ENCODE data around the gene STMP1. TPM values are rescaled to one million over a fixed set of nuclear protein-coding genes. Genes with fewer than 3 reads are reported as not detected.

The STMP1 gene
- total and polyA plus RNA-seq, 2 of the 8 experiments (the other 6 are each of a cell fraction or from before 2014, with no cell fraction given): 22.7 to 36.7 TPM

DNA sequence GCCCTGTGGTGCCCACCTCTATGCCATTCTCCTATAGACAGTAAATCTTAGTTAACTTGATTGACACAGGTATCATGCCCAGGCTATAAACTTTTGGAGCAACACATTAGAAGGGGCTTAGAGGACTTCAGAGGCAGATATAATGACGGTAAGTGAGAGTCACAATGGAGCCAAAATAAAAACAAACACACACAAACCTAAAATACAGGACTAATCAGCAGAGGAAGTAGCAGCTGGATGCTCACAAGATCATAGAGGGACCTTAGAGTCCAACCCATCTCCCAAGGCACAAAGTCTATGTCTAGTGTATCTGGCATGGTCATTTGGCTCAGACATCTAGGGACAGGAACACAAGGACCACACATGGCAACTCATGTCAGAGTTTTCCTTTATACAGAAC, 53.4 kb downstream of the STMP1 start (continued):
- TF ChIP-seq, protein P1, sequence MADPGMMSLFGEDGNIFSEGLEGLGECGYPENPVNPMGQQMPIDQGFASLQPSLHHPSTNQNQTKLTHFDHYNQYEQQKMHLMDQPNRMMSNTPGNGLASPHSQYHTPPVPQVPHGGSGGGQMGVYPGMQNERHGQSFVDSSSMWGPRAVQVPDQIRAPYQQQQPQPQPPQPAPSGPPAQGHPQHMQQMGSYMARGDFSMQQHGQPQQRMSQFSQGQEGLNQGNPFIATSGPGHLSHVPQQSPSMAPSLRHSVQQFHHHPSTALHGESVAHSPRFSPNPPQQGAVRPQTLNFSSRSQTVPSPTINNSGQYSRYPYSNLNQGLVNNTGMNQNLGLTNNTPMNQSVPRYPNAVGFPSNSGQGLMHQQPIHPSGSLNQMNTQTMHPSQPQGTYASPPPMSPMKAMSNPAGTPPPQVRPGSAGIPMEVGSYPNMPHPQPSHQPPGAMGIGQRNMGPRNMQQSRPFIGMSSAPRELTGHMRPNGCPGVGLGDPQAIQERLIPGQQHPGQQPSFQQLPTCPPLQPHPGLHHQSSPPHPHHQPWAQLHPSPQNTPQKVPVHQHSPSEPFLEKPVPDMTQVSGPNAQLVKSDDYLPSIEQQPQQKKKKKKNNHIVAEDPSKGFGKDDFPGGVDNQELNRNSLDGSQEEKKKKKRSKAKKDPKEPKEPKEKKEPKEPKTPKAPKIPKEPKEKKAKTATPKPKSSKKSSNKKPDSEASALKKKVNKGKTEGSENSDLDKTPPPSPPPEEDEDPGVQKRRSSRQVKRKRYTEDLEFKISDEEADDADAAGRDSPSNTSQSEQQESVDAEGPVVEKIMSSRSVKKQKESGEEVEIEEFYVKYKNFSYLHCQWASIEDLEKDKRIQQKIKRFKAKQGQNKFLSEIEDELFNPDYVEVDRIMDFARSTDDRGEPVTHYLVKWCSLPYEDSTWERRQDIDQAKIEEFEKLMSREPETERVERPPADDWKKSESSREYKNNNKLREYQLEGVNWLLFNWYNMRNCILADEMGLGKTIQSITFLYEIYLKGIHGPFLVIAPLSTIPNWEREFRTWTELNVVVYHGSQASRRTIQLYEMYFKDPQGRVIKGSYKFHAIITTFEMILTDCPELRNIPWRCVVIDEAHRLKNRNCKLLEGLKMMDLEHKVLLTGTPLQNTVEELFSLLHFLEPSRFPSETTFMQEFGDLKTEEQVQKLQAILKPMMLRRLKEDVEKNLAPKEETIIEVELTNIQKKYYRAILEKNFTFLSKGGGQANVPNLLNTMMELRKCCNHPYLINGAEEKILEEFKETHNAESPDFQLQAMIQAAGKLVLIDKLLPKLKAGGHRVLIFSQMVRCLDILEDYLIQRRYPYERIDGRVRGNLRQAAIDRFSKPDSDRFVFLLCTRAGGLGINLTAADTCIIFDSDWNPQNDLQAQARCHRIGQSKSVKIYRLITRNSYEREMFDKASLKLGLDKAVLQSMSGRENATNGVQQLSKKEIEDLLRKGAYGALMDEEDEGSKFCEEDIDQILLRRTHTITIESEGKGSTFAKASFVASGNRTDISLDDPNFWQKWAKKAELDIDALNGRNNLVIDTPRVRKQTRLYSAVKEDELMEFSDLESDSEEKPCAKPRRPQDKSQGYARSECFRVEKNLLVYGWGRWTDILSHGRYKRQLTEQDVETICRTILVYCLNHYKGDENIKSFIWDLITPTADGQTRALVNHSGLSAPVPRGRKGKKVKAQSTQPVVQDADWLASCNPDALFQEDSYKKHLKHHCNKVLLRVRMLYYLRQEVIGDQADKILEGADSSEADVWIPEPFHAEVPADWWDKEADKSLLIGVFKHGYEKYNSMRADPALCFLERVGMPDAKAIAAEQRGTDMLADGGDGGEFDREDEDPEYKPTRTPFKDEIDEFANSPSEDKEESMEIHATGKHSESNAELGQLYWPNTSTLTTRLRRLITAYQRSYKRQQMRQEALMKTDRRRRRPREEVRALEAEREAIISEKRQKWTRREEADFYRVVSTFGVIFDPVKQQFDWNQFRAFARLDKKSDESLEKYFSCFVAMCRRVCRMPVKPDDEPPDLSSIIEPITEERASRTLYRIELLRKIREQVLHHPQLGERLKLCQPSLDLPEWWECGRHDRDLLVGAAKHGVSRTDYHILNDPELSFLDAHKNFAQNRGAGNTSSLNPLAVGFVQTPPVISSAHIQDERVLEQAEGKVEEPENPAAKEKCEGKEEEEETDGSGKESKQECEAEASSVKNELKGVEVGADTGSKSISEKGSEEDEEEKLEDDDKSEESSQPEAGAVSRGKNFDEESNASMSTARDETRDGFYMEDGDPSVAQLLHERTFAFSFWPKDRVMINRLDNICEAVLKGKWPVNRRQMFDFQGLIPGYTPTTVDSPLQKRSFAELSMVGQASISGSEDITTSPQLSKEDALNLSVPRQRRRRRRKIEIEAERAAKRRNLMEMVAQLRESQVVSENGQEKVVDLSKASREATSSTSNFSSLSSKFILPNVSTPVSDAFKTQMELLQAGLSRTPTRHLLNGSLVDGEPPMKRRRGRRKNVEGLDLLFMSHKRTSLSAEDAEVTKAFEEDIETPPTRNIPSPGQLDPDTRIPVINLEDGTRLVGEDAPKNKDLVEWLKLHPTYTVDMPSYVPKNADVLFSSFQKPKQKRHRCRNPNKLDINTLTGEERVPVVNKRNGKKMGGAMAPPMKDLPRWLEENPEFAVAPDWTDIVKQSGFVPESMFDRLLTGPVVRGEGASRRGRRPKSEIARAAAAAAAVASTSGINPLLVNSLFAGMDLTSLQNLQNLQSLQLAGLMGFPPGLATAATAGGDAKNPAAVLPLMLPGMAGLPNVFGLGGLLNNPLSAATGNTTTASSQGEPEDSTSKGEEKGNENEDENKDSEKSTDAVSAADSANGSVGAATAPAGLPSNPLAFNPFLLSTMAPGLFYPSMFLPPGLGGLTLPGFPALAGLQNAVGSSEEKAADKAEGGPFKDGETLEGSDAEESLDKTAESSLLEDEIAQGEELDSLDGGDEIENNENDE (IDR thresholded peaks at IDR 0.05; ENCODE audit: insufficient replicate concordance, low read length): no peak
- TF ChIP-seq MAFK (IDR thresholded peaks at IDR 0.05; ENCODE audit: low read depth, low read length): no peak

Data from H1 (cell line).